PC-9 (cell line): Measurements from ENCODE around the gene L3HYPDH. TPM values are rescaled to one million over a fixed set of nuclear protein-coding genes. Genes with fewer than 3 reads are reported as not detected.

Experiments used
- BruUV-seq: library from RNA; stranded (reverse); fragments of 400-500 nt; replicated peaks from 2 replicates; lab custom pipeline; 2021; lab: Mats Ljungman, UMichigan
- CTCF ChIA-PET: fragments of 300-600 bp; sonication (Branson Sonifier 250); formaldehyde crosslinking; loops from one replicate; lab custom pipeline; 2022; ENCODE audit warnings: antibody characterized with exemption; lab: Charles Lee
- POLR2A ChIA-PET: fragments of 300-600 bp; sonication (Branson Sonifier 250); formaldehyde crosslinking; loops from one replicate; lab custom pipeline; 2022; ENCODE audit warnings: antibody characterized with exemption; ENCODE audit not compliant: unreplicated experiment; lab: Charles Lee
- DNase-seq, 2 experiments: peaks; one replicate each; pipeline versions ENCODE4 v3.0.0 to v3.0.0-alpha.2; 2015 to 2022; ENCODE audit warnings: mixed read lengths in 1 of 2
- H2AFZ ChIP-seq: fragments of 200-600 bp; sonication (generic); 2 replicates; pipeline ENCODE4 v1.8.1; 2017; ENCODE audit warnings: antibody characterized with exemption
- H3F3A ChIP-seq: fragments of 200-600 bp; sonication (generic); 2 replicates; pipeline ENCODE4 v1.8.1; 2017; ENCODE audit warnings: antibody characterized with exemption, mild to moderate bottlenecking, low read depth; ENCODE audit not compliant: insufficient read depth
- H3K27ac ChIP-seq: fragments of 200-600 bp; sonication (generic); 2 replicates; pipeline ENCODE4 v1.6.1; 2016; ENCODE audit warnings: mixed run types
- H3K27me3 ChIP-seq: fragments of 200-600 bp; sonication (generic); 2 replicates; pipeline ENCODE4 v1.6.1; 2016; ENCODE audit warnings: low read depth, mixed run types; ENCODE audit not compliant: insufficient read depth
- H3K36me3 ChIP-seq: fragments of 200-600 bp; sonication (generic); 2 replicates; pipeline ENCODE4 v1.6.1; 2016; ENCODE audit warnings: low read depth, mixed run types
- H3K4me1 ChIP-seq: fragments of 200-600 bp; sonication (generic); replicated peaks from 2 replicates; pipeline ENCODE4 v1.6.1; 2016; ENCODE audit warnings: mixed run types; ENCODE audit not compliant: insufficient read depth
- H3K4me2 ChIP-seq: fragments of 200-600 bp; sonication (generic); 2 replicates; pipeline ENCODE4 v1.6.1; 2017; ENCODE audit warnings: mixed run types
- H3K4me3 ChIP-seq: fragments of 200-600 bp; sonication (generic); 2 replicates; pipeline ENCODE4 v1.6.1; 2016; ENCODE audit warnings: mixed run types
- H3K79me2 ChIP-seq: fragments of 200-600 bp; sonication (generic); 2 replicates; pipeline ENCODE4 v1.6.1; 2017; ENCODE audit warnings: low read depth, mixed run types
- H3K9me2 ChIP-seq: fragments of 200-600 bp; sonication (generic); 2 replicates; pipeline ENCODE4 v1.8.1; 2017; ENCODE audit warnings: mild to moderate bottlenecking; ENCODE audit not compliant: insufficient read depth
- H3K9me3 ChIP-seq: fragments of 200-600 bp; sonication (generic); 2 replicates; pipeline ENCODE4 v1.8.1; 2016; ENCODE audit warnings: low read depth; ENCODE audit not compliant: insufficient read depth
- H4K20me1 ChIP-seq: fragments of 200-600 bp; sonication (generic); 2 replicates; pipeline ENCODE4 v1.8.1; 2017; ENCODE audit not compliant: insufficient read depth
- CTCF ChIP-seq: fragments of 200-600 bp; sonication (generic); conservative IDR thresholded peaks from 2 replicates; pipeline ENCODE4 v1.6.1; 2017; ENCODE audit warnings: mixed run types, antibody characterized with exemption, mild to moderate bottlenecking, moderate library complexity
- EZH2 ChIP-seq: fragments of 200-600 bp; sonication (generic); IDR thresholded peaks from 2 replicates; pipeline ENCODE4 v1.8.0; 2017; ENCODE audit warnings: antibody characterized with exemption, low read depth
- intact Hi-C: fragments of 100-400 bp; cut with micrococcal nuclease; formaldehyde crosslinking; loops from one replicate; pipeline ENCODE4 v1.10.0; 2022; ENCODE audit not compliant: unreplicated experiment
- total RNA-seq: library from RNA; stranded (reverse); gene quantifications from 2 replicates; pipeline ENCODE4 v1.2.3, GENCODE V29; 2021

L3HYPDH gene
- total RNA-seq, 1 experiment from 2014 or later = 121 TPM

- CTCF ChIA-PET = no interaction called here
- Histone ChIP-seq H3K27me3 (no peaks in the 10 kb centered on the region), H3K36me3 (peaks cover 53% of the 10 kb centered on the region), H3K9me2 (no peaks in the 10 kb centered on the region), H3K9me3 (no peaks in the 10 kb centered on the region), H4K20me1 (peaks cover 6% of the 10 kb centered on the region; the same call in 1 of the 2 replicates), H3K79me2 (peaks cover 66% of the 10 kb centered on the region), H3K27ac (no peak overlapping the region), H3F3A (peaks cover 23% of the 10 kb centered on the region), H3K4me2 (no peak overlapping the region), H3K4me1 (peaks cover 30% of the 10 kb centered on the region), H3K4me3 (no peak overlapping the region), H2AFZ (no peak overlapping the region)
- POLR2A ChIA-PET = no interaction called here
- intact Hi-C loops = no loop called here
- no peak for DNase-seq
- TF ChIP-seq EZH2 (no peak), CTCF (no peak)
- no TSS peak for BruUV-seq
Measured at GRCh38 chr14:59478540-59478939, 5.7 kb downstream of the L3HYPDH start.

GRCh38 chr14:59475709-59476108, 8.5 kb downstream of the L3HYPDH start:
- H3F3A ChIP-seq = no peaks in the 10 kb centered on the region
- H3K36me3 ChIP-seq = peaks cover 70% of the 10 kb centered on the region
- CTCF ChIA-PET = no interaction called here

GRCh38 chr14:59474172-59474571, 10.0 kb downstream of the L3HYPDH start:
- Histone ChIP-seq H3K4me3 (no peak overlapping the region), H3F3A (no peaks in the 10 kb centered on the region), H3K27ac (no peak overlapping the region), H3K4me2 (no peak overlapping the region), H3K36me3 (peaks cover 63% of the 10 kb centered on the region), H3K9me2 (no peaks in the 10 kb centered on the region), H3K9me3 (no peaks in the 10 kb centered on the region), H3K27me3 (no peaks in the 10 kb centered on the region), H4K20me1 (peaks cover 13% of the 10 kb centered on the region), H2AFZ (no peak overlapping the region), H3K4me1 (no peaks in the 10 kb centered on the region), H3K79me2 (peaks cover 24% of the 10 kb centered on the region)
- BruUV-seq = no TSS peak
- DNase-seq = no peak
- intact Hi-C loops = no loop called here
- CTCF ChIA-PET = no interaction called here
- POLR2A ChIA-PET = no interaction called here
- no peak for TF ChIP-seq EZH2
- TF ChIP-seq CTCF = no peak

More at GRCh38 chr14:59475709-59476108, 8.5 kb downstream of the L3HYPDH start:
- Histone ChIP-seq H3K27ac (no peak overlapping the region), H3K4me1 (peaks cover 11% of the 10 kb centered on the region), H3K27me3 (no peaks in the 10 kb centered on the region), H2AFZ (no peak overlapping the region), H3K9me3 (no peaks in the 10 kb centered on the region), H3K9me2 (no peaks in the 10 kb centered on the region), H3K4me2 (no peak overlapping the region), H4K20me1 (peaks cover 13% of the 10 kb centered on the region), H3K79me2 (peaks cover 39% of the 10 kb centered on the region), H3K4me3 (no peak overlapping the region)
- no peak for DNase-seq
- TF ChIP-seq EZH2 = no peak
- TF ChIP-seq CTCF = no peak
- intact Hi-C loops = no loop called here
- POLR2A ChIA-PET = no interaction called here
- BruUV-seq = no TSS peak
